NCI-H2107 treated with DMSO at 0.1 percent for 48 hours (cell line): Measurements from ENCODE around the gene LSAMP.
"Not testable (repeated sequence)": the region's sequence is repeated elsewhere in the genome, so short reads cannot be mapped to it uniquely, and the experiment has no call there.

Experiments used
- DNase-seq: peaks from one replicate; lab custom pipeline; 2025; ENCODE audit not compliant: unreplicated experiment; lab: John Stamatoyannopoulos, UW

Gene LSAMP

DNA sequence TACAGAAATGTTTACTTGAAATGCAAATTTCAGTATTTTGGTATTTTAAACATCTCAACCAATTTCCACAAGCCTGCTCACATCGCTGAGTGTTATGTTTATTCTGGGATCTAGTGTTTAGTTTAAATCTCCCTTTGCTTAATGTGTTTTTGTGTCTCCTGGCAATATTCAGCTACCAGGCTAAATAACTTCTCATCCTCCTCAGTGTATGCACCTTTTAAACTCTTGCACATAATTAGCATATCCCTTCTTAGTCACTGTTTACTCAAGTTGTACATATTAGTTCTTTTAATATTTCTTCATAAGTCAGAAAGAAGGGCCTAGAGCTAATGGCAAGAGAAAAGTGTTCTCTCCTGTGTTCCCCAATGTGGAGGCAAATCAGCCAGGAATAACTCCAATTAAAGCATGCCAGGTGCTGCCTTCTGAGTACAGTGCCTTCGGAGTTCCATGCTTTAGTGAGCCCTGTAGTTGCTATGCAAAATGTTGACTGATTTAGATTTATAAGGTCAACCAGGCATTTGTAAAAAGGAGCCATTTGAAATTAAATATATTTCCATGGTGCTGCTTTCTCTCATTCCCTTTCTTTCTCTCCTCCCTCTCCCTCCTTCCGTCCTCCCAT lies 587.7 kb downstream of the LSAMP start:
- no peak for DNase-seq

DNA sequence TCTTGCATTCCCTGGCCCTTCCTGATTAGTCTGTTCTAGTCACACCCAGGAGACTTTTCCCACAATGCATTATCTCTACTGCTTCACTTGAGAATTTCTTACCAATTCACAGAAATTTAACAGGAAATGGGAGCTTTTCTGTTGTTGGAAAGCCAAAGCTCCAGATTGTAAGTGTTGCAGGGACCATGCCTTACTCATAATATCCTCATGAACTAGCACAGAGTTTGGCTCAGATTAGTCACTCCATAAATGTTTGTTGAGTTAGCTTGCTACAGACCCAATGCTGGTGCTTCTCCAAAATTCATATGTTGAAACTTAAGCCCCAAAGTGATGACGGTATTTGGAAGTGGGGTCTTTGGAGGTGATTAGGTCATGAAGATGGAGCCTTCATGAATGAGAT lies 589.4 kb downstream of the LSAMP start:
- no peak for DNase-seq

DNA sequence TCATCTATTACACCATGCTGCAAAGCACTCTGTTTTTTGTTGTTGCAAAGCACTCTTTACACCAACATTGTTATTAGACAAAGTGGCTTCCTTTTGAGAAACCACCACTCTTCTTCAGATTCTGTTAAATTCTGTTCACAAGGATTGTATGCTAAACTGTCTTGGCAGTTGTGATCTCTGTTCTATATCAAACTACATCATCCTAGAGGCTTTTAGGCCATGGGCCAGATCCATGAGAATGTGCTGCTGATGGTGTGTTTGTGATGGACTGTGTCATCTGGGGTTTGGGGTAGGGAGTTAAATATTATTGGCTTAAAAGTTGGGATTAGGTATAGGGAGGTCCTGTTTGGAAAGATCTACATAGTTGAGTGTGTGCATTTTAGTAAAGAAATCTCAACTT lies 592.2 kb downstream of the LSAMP start:
- no peak for DNase-seq

DNA sequence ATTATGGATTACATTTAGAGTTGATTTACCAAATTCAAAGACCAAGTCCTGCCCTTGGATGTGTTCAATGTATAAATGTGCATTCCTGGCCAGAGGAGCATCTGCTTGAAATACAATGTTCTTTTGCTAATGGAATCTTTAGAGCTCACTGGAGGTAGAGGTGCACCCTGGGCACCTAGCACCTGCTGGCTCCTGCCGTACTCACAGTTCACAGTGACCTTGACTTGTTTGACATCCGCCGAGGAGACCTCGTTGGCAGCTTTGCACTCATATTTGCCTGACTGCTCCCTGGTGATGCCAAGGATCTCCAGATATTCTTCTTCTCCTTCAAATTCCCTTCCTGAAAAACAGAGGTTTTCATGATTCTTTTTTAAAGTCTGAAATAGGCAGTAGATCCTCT lies 593.0 kb downstream of the LSAMP start:
- DNase-seq, result no peak

DNA sequence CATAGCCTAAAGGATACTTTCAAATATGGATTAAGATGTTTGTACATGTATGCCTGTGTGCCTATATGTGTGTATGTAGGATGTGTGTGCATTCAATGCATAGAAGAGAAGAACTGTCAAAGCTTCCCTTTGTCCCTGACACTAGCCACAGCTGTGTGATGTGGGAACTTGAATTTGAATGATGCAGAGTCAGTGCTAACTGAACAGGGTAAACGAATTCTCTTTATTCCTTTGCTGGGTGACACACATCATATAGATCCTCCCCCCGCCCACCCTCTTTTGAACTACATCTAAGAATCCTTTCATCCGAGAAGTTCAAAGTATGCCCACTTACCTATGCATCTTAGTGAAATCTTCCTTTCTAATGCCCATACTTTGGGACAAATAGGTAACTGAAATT lies 593.7 kb downstream of the LSAMP start:
- DNase-seq, result no peak

DNA sequence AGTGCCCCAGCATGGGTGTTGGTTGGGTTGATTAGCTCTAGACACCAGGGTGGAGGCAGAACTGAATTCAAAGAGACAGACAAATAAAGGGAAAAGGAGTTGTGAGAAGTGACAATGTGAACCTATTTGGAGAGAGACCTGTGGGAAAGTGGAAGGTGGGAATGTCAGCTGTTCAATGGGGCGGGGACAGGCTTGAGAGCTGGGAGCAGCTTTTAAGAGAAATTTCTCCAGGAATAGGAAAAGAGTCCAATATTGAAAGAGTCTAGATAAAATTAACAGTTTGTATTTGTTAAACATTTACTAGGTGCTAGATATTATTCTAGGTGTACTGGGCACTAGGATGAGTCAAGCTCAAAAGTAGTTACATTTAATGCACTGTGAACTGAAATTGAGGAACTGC lies 596.6 kb downstream of the LSAMP start:
- no peak for DNase-seq

DNA sequence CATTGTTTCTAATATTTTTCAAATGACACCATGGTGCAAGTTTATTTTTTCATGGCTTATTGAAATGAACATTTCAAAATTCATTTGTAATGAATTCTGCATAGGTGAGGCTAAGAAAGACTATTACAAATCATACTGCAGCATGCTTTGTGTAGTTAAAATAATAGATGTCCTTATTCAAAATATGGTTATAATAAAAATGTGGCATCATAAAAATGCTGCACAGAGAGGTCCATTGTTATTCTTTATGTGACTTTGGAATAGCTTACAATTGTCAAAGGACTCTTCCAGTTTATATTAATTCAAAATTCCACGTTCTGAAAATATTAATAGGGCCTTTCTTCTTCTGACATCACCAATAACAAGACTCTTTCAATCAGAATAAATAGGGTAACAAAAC lies 599.3 kb downstream of the LSAMP start:
- DNase-seq, result no peak

DNA sequence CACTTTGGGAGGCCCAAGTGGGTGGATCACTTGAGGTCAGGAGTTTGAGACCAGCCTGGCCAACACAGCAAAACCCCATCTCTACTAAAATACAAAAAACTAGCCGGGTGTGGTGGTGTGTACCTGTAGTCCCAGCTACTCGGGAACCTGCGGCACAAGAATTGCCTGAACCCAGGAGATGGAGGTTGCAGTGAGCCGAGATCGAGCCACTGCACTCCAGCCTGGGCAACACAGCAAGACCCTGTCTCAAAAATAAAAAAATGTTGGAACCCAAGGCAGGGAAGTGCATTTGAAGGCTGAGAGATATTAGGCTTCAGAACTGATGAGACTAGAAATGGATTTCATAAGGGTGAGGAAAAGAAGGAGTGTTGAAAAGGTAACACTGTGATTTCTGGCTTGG lies 600.6 kb downstream of the LSAMP start:
- not testable (repeated sequence) for DNase-seq

DNA sequence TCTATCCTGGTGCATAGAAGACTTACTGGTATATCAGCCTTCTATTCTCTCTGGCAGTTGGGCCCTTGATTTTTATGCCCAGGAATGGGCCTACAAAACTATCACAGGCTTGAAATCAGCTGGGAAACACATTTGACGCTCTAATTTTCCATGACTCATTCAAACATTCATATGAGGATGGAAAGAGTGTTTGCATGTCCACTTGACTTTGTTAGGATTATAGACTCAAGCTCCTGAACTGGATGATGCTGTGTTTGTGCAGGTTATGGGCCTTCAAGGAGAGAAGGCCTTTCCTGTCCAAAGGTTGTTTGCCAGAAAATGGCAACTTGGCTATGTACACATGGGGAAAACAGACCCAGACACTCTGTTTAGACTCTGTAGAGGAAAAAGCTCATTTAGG lies 602.1 kb downstream of the LSAMP start:
- no peak for DNase-seq

DNA sequence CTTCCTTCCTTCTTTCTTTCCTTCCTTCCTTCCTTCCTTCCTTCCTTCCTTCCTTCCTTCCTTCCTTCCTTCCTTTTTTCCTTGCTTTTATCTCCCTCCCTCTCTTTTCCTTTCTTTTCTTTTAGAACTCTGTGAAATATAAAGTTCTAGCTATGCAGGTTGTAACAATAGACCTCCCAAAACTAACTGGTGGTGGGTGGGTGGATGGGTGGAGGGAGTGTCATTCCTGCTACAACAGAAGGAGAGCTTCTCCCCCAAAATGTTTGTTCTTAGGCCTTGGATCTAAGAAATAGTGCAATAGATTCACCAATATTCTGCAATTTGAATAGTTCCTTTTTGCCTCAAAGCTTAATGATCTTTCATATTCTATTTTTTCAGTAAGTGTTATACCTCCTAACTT lies 606.0 kb downstream of the LSAMP start:
- DNase-seq, result no peak

DNA sequence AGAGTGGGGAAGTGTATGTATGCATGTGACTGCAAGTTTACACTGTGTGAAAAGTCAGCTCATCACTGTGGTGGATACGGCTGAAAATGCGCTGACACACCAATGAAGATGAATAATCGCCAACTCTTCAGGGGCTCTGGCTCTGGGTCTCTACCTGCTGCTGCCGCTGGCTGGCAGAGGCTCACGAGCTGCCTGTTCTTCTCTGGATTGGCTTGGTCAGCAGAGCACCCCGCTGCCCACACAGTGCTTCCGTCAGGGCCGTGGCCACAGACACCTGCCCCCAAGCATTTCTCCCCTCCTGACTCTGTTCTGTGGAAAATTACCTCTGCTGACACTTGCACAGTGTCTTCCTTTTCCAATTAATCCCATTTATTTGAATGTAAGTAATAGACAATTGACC lies 606.5 kb downstream of the LSAMP start:
- DNase-seq, result no peak

DNA sequence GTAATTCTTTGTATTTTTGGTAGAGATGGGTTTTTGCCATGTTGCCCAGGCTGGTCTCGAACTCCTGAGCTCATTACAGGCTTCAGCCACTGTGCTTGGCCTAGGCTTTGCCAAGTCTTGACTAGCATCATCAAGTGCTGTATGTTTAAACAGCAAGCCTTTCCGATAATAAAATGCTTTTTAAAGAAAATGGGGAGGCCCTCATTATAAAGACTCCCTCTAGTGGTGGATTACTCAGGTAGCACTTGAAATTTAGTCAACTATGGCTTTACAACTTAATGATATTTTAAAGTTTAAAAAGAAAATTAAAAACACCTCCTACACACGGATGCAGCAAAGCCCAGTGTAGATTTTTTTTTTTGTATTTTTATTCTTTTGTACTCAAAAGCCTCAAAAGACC lies 608.3 kb downstream of the LSAMP start:
- no peak for DNase-seq

DNA sequence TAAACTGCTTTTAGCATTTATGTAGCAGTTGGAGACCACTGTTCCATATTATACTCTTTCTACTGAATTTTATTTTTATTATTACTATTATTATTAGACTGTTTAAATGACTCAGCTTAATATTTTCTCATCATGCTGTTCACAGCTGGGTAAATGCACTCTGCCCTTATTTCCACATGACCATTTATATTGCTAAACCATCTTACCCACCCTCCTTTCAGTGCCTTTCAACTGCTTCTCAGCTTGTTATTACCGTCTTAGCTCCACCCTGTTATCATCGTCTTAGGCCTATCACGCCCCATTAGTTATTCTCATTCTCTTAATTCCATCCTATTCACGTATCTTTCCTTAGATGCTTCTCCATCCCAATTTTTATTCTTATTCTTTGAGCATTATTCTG lies 609.3 kb downstream of the LSAMP start:
- DNase-seq, result no peak

DNA sequence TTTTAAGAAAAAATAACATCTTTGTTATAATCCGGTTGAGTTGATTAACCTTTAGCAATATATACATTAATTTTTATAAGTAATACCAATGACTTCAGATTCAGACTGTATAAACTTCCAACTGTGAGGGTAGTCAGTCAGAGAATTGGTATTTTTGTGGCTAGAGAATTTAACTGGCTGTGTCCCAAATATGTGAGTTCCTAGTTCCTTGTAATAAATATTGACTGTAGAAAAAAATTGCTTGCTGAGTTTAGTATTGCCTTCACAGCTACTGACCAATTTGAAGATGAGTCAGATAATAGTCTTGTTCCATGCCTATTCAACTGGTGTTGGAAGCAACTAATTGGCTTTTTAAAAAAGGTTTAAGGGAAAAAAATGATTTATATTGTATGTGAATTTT lies 611.2 kb downstream of the LSAMP start:
- no peak for DNase-seq

DNA sequence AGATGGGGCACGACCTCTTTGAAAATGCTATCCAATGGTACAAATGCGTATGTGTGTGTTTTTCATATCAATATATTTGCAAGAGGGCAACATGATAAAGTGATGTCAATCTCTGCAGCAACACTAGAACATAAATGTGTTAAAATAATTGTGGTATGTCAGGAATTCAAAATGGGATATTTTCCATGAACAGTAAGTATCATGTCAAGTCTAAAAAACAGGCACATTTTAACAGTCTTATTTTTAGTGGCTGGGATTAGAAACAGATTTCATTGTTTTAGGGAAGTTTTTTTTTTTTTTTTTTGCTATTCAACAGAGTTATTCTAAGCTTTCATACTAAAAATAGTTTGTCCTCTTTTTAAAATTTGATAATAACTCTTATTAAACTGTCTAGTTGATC lies 612.2 kb downstream of the LSAMP start:
- no peak for DNase-seq

DNA sequence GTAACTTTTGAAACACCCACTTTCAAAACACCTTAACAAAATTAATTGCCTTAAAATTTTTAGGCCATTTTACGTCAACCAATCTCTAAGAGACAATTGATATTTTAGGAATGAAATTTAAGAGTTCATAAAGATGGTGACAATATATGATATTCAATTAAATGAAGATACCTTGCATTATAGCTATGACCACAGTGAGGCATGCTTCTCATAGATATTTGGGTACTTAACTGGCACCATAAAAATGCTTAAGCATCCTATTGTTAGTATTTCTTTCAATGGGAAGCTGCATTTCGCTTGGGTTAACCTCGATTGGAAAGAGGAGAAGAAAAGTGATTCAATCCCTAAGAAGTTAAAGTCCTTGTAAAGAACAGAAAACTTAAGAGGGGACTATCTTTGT lies 613.0 kb downstream of the LSAMP start:
- DNase-seq, result no peak

DNA sequence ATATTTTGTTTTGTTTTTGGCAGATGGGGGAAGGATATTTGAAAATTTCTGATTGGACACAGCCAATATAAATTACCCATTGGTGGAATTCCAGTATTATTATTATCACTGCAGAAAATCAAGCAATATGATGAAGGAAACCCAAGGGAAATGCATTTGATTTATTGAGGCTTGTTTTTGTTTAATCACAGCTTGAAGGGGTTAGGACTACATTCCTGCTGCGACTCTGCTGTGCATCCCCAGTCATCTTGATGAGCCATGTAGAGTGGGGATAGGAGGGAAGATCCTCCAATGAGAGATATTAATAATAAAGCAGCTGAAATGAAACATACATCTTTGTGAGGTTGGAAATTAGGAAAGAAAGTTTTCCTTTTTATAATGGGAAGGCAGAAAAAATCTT lies 613.4 kb downstream of the LSAMP start:
- no peak for DNase-seq

DNA sequence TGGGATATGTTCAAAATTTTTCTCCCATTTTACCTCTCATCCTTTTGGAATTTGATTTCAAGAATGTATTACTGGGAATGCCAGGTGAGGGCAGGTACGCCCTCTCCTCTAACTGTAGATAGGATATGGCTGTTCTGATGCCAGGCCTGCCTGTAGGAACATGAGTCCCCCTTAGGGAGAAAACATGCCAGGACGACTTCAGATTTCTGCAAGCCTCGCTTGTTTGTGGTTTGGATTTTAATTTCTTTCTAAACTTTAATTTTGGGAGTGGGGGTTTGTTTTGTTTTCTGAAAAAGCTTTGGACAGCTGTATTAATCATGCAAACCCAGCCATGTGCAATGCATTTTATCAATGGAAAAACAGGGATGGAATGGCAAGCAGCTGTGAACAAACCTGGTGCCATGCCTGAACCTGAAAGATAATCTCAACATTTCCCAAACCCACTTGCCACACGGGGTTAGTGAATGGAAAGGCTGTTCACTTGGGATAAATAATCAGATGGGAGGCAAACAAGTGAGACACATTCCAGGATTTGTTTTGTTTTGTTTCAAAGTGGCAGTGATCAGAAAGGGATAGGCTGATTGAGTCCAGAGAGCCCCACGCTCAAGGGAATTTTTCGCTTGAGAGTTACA lies 614.4 kb downstream of the LSAMP start:
- DNase-seq, result no peak

DNA sequence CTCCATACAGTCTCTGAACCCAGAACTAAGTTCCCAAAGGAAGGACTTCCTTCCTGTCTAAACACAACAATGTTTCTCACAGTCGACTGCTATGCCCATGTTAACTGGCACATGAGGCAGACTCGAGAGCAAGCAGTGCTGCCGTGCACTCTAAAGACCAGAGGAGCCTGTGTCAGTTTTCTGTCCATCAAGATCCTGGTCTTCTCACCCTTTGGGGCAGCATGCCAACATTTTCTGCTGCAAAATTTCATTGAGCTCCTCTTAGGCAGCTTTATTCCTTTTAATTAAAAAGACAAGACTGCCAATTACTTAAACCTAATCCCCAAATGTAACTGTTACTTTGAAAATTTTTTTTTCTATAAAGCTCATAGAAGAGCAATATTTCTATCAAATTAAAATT lies 616.9 kb downstream of the LSAMP start:
- no peak for DNase-seq

DNA sequence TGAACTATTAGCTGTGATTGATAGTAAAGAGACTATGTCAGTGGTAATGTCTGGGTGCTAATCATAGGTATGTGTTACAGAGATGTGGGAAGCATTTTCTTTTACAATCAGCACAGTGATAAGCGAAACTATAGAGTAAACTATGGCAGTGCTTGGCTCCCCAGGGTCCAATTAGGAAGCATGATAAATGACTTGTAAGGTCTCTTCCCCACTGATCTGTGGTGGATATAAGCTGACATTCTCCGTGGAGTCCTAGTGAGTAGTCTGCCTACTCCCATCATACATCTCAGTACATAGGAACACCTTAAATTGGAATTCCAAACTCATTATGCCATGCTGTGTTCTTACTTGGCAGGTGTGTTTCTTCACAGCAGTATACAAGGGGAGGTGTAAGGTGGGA lies 617.8 kb downstream of the LSAMP start:
- DNase-seq, result no peak

DNA sequence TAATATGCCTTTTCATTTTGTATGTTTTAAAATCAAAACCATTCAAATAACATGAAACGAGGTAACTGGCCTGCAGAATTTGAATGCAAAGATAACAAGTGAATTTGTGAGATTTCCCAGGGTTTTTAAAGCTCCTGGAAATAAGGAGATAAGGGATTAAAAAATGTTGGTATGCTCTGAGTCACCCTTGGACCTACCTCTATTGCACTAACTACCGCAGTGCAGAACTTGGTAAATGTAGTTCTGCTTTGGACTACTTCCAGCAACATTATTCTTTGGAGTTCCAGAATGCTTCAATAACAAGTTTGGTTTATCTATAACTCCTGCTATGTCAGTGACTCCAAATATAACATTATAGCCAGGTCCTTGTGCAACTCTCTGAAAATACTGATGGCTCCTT lies 620.2 kb downstream of the LSAMP start:
- no peak for DNase-seq

DNA sequence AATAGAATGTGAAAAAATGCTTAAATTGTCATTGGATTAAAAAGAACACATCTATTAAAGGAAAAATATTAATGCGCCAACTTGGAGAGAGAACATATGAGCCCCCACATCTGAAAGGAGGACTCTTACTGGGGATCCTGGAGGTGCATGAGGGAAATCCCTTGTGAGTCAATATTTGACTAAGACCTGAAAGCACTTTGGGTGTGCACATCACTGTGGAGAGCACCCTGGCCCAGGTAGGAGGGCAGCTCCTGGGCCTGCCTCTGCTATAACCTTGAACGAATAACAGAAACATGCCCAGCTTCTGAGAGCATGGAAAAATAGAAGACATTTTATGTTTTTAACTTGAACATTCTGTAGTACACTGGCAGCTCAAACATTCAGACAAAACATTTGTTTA lies 622.2 kb downstream of the LSAMP start:
- no peak for DNase-seq

DNA sequence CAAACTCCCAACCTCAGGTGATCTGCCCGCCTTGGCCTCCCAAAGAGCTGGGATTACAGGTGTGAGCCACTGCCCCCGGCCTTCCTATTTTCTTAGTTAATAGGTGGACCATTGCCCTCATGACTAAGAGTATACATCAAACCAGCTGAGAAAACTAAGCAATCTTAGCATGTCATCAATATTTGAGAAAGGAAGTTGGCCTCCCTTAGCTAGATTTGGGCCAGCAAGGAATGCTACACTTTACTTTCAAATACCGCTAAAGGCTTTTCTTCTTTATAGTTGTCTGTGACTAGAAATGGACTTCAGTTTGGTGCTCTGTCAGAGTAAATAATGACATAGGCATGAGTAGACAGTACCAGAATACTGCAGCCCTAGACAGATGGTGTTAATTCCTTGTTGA lies 622.7 kb downstream of the LSAMP start:
- no peak for DNase-seq
